ENCODE results near the gene ITPRIPL2. TPM values are rescaled to one million over a fixed set of nuclear protein-coding genes. Genes with fewer than 3 reads are reported as not detected.

The ITPRIPL2 gene
- polyA plus RNA-seq, 5 donors: 21.1 to 31.5 (median 25.1) TPM

GRCh38 chr16:19116711-19117449 lies 3.1 kb downstream of the ITPRIPL2 start:
- DNase-seq: no peak

DNA sequence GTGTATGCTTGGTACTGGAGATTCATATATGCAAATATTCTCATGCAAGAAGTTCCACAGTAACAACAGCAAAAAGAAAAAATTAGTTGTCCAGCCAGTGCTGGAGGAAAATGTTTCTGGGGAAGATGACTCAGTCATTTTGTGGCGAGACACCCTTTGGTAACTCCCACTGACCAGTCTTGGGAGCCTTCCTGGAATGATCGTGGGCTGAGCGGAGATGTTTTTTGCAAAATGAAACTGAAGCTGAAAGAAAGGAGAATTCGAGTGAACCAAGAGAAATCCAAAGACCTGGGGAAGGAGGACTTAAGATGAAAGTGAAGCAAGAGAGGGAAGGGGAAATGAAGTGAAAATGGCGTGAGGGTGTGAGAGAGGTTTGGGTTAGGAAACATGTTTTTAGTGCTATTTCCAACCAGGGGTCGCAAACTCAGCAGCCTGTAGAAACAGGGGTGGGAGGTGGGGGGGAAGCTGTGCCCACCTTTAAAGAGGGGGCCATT lies 5.2 kb downstream of the ITPRIPL2 start:
- no peak for DNase-seq

DNA sequence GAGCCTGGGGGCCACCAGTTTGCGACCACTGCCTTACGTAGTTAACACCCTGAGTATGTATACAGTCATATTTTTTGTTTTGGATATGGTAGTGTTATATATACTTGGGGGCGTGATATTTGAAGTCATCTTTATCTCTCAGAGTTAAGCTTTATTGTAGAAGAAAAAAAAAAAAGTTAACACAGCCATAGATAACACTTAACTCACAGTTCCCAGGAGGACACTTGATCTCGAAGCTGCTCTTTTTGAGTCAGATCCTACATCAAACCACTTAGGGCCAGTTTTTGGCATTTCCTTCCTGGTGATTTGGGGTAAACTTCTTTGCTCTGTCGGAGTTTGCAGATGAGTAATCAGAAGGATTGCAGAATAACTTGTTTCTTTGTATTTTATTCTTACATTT lies 5.8 kb downstream of the ITPRIPL2 start:
- DNase-seq: no peak

GRCh38 chr16:19123535-19124178 lies 9.9 kb downstream of the ITPRIPL2 start:
- DNase-seq: no peak

GRCh38 chr16:19126300-19126699 lies 12.5 kb downstream of the ITPRIPL2 start:
- DNase-seq: no peak

DNA sequence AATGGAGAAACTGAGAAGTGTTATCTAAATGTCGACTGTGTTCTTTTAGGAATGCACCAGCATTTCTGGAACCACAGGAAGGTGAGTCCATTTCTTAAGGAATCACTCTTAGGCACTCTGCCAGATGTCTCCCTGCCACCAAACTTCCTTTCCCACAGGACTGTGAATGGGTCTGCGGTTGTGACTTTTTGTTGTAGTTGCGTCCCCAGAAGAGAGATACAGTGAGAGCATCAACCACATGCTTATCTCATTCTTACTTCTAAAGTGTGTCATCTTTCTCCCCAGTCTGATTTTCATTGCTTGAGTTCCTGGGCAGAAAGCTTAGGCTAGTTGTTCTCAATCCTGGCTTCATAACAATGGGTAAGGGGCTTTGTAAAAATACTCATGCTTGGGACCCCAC lies 13.4 kb downstream of the ITPRIPL2 start:
- no peak for DNase-seq

GRCh38 chr16:19127674-19128131 lies 13.9 kb downstream of the ITPRIPL2 start:
- DNase-seq: no peak

DNA sequence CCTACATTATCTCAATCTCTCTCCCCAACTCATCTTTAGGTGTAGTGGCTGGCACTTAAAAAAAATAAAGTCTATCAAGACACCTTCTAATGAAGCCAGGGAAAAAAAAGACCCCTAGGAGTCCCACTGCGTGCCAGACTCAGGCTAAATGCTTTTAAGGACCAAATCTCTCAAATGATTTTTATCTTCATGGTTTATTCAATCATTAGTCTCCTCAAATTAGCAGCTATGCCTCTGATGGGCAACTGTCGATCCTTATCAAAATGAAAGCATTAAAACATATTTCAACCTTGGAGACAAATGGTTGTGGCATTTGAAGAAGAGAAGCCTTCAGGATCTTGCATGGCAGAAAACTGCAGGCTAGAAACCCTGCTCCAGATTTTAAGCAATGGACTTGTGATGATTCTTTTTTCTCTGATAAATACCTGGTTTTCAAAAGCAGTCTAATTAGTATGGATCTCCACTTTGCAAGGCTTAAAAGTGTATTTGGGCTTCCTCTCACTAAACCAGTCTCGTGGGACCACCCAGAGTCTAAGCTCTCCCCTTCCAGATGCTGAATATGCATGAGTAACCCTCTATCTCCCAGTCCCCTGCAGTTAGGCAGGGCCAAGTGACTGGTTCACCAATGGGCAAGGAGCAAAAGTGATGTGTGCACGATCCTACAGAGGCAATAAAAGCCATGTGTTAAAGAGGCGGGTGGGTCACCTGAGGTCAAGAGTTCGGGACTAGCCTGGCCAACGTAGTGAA lies 14.9 kb downstream of the ITPRIPL2 start:
- no peak for DNase-seq

DNA sequence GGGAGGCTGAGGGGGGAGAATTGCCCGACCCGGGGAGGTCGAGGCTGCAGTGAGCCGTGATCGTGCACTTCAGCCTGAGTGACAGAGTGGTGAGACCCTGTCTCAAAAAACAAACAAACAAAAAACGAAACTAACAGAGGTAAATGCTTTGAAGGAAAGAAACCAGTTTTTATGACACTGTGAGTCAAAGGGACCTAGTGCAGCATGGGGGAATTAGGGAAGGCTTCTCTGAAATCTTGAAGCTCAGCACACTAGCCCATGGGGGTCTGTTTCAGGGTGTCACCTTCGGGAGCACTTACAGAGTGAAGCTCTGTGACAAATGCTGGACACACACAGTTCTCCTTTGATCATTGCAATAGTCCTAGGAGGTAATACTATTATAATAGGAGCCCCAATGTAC lies 16.6 kb downstream of the ITPRIPL2 start:
- no peak for DNase-seq

GRCh38 chr16:19130852-19131824 lies 17.4 kb downstream of the ITPRIPL2 start:
- peak; percentile 58 to 70 for DNase-seq

- no peak for DNase-seq
These were observed 18.1 kb downstream of the ITPRIPL2 start for GRCh38 chr16:19131825-19132218.

- DNase-seq: no peak
These were observed 18.5 kb downstream of the ITPRIPL2 start for GRCh38 chr16:19132255-19132654.

GRCh38 chr16:19132898-19133297 lies 19.1 kb downstream of the ITPRIPL2 start:
- no peak for DNase-seq

DNA sequence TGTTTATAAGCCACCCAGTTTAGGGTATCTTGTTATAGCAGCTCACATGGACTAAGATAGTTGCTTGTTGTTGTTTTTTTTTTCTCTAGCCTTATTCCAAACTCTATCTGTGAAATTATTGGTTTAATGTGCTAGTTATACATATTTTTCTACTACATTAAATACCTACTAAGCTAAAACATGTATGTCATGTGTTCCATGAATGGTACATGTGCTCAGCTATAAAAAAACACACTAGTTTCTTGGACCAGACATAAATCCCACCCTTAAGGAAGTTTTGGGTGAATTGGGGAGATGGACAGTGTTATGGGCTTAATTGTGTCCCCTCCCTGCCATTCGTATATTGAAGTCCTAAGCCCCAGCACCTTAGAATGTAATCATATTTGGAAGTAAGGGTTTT lies 19.8 kb downstream of the ITPRIPL2 start:
- DNase-seq: no peak

GRCh38 chr16:19135201-19135842 lies 21.6 kb downstream of the ITPRIPL2 start:
- no peak for DNase-seq

- DNase-seq: no peak
These were observed 22.2 kb downstream of the ITPRIPL2 start for GRCh38 chr16:19135896-19136438.

- no peak for DNase-seq
These were observed 22.9 kb downstream of the ITPRIPL2 start for GRCh38 chr16:19136549-19137196.

- DNase-seq: no peak
These were observed 23.7 kb downstream of the ITPRIPL2 start for GRCh38 chr16:19137201-19138128.

- DNase-seq: peak; percentile 81 to 93
These were observed 24.8 kb downstream of the ITPRIPL2 start for GRCh38 chr16:19138601-19139000.

All from right lung (tissue), 5 donors.